GM18907 (cell line): ENCODE results near the gene ABRACL.

Source experiments
- ATAC-seq: cut with Tn5 transposase; IDR thresholded peaks from one replicate; pipeline ENCODE4 v1.9.1; 2021; ENCODE audit warnings: mild to moderate bottlenecking, moderate library complexity; ENCODE audit not compliant: unreplicated experiment

ABRACL gene

DNA sequence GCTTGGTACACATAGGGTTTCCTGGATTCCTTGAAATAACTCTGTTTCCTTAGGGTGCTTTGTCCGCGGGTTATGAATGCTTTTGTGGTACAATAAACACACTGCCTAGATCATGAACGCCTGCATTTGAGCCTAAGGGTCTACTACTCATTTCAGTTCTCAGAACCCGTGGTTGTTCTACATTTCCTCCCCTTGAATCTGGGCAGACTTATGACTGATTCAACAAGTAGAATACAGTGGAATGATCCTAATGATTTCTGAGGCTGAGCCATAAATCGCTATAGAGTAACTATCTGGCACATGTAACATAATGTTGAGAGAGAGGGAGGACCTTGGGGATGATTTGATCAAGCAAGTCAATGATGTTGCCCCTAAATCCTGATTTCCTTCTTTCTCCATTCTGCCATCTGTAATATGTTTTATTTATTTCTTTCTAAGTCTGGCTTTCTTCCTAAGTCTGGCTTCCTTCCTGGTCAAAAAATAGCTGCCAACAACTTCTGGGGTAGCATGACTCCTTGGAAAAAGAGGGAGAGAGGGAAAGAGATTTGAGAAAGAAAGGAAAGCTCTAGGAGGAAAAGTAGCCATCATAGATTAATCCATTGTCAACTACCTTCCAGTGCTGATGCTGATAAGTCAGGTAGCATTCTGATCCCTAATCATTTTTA lies 23.0 kb downstream of the ABRACL start:
- ATAC-seq = no peak

DNA sequence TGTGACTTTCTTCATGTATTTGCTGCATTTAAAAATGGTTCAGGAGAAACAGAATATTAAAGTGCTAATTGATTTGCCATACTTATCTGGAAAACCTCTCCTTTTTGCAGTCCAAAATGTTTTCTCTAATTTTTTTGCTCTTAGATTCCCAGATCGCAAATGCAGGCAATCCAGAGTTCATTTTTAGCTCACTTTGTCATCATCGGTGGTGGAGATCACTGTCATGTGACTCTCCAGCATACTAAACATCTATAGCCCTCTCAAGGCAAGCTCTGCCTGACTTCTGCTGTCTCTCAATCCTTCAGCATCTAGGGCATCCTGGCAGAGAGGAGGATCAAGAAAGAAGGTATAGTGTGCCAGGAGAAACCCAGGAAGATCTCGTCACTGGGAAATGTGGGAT lies 24.8 kb downstream of the ABRACL start:
- ATAC-seq = no peak

DNA sequence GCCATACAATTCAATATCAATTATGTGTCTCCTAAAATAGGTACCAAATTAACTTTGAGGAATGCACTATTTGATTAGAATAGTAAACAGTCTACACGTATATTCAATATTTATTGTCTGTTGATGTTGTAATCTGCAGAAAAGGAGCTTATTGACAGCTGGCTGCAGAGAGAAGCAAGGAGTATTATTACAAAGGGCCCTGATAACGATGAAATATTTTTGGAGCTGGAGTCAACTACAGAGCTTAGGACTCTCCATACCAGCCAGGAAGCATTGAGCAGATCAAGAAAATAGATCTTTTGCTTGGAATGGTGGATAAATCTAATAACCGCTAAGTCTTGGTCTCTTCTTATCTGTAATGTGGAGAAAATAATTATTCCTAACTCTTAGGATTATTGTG lies 25.5 kb downstream of the ABRACL start:
- ATAC-seq = no peak

DNA sequence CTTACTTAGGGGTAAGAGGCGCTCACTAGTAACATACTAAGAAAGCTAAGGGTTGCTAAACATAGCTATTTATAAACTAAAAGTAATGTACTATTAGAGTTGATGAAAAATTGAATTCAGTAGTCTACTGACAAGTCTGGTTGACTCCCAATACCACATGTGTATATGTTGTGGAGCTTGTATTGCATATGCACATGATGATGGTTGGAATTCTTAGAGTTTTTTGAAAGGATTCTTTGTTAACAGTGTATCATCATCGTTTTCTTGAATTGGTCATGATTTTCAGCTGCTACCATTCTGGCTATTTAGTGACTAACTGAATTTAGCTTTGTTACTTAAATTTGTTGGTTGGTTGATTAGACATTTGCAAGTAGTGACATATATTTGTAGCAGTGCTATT lies 27.2 kb downstream of the ABRACL start:
- ATAC-seq = no peak

DNA sequence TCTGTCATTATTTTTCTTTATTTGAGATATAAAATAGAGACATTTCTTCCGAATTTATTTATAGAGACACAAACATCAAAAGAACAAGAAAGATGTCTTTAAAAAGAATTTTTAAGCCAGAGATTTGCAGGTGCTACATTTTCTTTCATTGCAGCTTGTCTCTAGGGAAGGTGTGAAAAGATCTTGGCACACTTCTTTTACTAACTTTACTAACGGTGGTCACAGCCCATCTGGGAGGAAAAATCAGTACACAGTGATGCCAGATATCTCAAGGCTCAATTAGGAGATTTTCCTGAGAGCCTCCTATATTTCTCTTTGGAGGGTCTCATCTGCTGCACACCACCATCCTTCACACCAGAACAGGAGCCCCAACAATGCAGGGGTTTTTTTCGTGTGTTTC lies 29.5 kb downstream of the ABRACL start:
- ATAC-seq = no peak

DNA sequence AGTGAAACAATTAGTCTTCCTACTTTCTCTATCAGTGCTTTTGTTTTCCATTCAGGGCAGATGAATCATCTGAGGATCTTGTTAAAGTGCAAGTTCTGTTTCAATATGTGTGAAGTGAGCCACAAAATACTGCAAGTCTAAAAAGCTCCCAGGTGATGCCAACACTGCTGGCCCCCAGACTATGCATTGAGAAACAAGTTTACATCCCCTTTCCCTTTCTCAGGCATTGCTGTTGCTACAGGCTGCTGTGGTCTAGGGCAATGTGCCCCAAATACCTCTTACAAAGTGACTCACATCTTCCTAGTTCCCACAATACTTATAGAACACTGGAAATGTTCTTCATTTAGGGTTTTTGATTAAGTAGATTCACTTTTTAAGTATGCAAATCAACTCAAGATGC lies 31.8 kb downstream of the ABRACL start:
- no peak for ATAC-seq

DNA sequence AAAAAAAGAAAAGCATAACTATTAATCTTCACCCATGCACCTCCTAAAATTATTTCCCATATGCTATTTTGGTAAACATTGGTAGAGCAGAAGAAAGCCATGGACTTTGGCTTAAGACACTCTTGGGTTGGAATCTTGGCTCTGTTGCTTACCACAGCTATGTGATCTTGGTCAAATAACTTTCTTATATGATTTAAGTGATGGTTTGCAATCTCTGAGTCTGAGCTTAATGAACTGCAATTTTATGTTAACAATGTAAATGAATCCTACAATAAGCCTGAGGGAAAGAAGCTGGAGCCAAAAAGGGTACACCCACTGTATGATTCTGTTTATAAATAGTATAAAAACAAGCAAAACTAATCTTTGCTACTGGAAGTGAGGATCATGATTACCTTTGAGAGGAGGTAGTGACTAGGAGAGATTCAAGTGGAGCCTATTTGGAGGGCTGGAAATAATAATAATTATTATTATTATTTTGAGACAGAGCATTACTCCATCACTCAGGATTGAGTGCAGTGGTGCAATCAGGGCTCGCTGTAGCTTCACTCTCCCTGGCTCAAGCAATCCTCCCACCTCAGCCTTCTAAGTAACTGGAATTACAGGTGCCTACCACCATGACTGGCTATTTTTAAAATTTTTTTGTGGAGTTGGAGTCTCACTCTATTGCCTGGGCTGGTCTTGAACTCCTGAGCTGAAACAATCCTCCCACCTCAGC lies 34.5 kb downstream of the ABRACL start:
- ATAC-seq = no peak

DNA sequence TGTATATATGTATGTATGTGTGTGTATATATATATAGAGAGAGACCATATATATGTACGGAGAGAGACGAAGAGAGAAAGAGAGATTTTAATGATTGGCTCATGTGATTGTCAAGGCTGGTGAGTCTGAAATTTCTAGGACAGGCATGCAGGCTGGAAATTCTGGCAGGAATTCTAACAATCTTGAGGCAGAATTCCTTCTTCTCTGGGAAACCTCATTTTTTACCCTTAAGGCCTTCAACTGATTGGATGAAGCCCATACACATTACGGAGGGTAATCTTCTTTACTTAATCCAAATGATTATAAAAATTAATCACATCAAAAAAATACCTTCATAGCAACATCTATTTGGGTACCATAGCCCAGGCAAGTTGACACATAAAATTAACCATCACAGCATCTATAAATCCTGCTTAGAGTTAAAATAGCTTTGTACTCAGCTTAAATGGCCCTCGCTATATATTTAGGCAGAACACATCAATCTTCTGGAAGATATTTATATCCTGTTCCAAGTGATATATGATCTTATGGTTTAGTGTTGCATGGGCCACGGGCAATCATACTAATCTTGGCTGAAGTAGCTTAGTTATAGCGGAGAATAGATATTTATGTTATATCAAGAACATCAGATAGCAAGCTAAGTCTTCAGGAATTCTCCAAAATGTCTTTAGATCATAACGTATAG lies 36.6 kb downstream of the ABRACL start:
- ATAC-seq = no peak

DNA sequence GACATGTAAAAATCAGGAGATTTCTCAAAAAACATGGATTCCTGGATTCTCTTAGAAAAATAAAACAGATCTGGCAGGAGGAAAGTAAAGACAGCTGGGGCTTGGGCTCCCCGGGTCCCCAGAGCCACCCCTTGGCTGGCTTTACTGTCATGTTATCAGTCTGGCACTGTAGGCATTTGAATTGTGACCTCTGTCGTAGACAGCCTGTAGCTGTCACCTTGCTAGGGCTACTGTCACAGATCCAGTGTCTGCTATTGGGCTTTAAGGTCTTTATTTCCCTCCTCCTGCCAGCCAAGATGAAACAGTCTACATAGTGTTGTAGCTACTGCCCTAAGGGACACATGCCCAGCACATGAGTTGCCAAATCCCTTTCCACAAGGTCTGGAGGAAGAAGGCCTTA lies 37.5 kb downstream of the ABRACL start:
- ATAC-seq = no peak

DNA sequence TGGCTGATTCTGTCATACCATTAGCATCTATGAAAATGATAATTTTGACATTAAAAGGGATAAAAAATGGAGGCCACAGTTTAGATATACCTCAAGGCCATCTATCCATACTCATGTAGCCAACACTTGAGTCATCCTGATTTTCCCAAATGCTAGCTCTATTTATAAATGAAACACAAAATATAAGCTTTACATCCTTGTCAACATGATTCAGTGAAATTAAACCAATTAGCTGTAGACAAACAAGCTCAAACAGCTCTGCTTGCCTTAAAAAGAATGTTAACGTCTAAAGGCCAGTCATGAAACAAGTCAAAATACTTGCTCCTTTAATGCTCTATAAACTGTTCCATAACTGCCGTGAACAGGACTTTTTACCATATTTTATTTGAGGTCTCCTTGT lies 40.3 kb downstream of the ABRACL start:
- no peak for ATAC-seq

DNA sequence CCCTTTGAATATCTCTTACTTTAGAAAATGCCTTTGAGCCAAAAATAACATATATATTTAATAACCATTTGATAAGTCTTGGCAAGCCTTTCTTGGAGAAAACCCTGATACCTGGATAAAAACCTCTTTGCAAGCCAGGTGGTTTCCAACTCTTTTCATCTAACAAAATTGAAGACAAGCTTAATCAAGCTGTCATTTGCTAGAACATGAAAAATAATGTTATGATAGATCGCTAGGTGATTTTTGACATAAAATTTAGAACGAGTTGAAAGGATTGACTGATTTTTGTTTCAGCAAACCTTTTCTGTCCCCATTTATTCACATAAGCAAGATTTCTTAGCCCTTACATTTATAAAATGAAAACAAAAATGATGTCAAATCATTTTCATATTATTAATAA lies 44.6 kb downstream of the ABRACL start:
- ATAC-seq = no peak

DNA sequence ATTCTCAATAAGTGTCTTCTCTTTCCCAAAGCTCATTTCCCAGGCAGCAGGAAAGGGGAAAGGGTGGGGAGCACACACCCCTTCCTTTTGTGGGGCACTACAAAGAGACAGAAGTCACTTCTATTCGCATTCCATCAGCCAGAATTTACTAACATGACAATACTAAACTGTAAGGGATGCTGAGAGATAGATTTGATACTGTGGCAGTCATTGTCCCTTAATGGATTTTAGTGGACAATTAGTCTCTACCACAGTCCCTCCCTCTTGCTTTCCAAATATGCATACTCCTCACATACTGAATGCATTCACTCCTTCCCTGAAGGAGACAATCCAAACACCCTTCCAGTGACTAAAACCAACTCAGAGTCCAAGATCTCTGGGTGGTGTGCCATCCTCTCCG lies 50.5 kb downstream of the ABRACL start:
- ATAC-seq = no peak

DNA sequence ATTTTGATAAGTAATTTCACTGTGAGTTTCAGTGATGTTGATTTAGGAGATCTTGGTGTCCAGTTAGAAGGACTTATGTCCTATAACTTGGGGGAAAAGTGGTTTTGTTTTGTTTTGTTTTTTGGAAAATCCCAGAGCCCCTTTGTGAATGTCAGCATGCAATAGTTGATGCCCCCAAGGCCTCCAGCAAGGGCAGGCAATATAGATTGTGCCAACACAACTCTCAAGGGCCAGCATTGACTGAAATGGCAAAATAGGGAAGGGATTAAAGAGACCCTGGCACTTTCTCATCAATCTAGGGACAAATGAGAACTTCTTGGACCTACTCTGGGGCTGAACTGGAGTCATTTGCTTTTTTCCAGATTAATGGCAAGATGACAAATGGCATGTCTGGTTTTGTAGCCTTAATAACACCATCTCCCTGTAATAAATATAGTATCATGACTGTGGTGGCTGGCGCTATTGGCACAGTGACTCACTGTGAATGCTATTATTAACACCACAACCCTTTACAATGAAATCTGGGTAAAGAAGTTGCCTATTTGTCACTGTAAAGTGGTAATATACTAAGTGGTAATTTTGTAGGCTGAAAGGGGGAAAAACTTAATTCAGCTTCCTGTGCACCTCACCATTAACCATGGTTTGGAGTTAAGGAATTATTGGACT lies 51.8 kb downstream of the ABRACL start:
- no peak for ATAC-seq

DNA sequence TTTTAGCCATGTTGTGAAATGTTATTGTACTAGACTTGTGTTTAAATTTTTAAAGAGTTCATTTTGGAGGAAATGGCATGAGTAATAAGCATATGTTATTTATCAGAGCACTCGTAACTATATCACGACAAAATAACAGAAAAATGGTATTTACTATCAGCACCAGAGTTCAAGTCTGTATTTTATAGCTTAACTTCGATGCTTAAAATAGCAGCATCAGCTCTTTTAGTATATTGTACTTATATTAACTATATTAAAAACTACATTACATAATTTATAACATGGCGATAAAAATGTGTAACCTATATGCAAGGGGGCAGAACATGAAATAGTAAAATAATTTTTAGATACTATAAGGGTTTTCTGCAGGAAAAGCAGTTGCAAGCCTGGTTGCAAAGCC lies 52.9 kb downstream of the ABRACL start:
- ATAC-seq = no peak

DNA sequence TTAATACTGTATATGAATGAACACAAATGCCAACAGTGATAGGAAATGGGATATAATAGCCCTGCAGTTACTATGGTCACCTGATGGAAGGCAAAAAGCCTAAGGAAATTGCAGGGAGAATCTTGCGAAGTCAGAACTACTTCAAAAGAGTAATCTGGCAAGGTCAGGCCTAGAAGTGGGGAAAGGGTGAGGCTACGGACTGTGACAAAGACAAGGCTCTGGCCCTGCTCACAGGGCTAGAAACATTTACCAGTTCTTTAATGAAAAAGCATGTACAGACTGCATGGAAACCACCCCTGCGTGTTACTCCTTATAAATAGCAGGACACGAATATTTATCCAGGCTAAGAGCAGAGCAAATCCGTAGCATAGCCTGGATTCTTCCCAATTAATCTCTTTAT lies 53.8 kb downstream of the ABRACL start:
- no peak for ATAC-seq

DNA sequence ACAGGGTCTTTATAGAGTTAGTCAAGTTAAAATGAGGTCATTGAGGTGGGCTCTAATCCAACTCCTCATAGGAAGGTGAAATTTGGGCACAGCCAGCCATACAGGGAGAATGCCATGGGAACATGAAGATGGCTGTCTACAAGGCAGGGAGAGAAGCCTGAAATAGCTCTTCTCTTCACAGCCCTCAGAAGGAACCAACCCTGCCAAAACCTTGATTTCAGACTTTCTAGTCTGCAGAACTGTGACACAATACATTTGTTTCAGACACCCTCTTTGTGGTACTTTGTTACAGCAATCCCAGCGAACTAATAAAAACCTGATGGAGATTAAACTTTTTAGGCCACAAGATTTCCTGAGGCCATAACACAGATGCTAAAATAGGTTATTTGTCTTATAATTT lies 63.3 kb downstream of the ABRACL start:
- no peak for ATAC-seq
